IPS DF 4.7 (cell line): Measurements from ENCODE around the gene OR8H2.
"Not testable (repeated sequence)": the region's sequence is repeated elsewhere in the genome, so short reads cannot be mapped to it uniquely, and the experiment has no call there.

Experiments
- DNase-seq: peaks from one replicate; pipeline ENCODE4 v3.0.0-alpha.2; 2013; ENCODE audit warnings: low spot score; ENCODE audit errors: extremely low read depth

The OR8H2 gene, protein sequence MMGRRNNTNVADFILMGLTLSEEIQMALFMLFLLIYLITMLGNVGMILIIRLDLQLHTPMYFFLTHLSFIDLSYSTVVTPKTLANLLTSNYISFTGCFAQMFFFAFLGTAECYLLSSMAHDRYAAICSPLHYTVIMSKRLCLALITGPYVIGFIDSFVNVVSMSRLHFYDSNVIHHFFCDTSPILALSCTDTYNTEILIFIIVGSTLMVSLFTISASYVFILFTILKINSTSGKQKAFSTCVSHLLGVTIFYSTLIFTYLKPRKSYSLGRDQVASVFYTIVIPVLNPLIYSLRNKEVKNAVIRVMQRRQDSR

DNA sequence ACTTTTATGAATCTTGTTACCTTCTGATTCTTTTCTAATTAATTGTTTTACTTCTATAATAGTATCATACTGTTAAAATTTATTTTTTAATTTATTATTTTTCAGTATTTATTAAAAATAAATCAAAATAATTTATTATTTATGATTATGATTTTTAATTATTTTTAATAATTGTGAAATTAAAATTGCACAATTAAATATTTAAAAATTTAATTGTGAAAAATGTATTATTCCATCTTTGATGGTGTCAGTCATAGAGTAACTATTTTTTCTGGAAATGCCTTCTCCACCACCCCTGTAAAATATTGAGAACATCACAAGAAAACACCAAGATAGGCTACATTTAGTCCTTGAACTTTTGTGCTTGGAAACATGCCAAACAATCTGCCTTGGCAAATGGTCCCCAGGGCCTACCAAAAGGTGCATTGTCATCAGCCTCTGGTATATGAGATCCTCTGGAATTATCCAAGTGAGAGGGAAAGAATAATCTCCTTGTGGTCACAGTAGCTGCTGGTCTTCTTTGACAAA lies at the start of gene OR8H2:
TSS of gene OR8H2 (plus strand) at position 478 of the 528 bp plus-strand sequence. CDS start 1,356 bp downstream, outside the sequence.
- DNase-seq = no peak

DNA sequence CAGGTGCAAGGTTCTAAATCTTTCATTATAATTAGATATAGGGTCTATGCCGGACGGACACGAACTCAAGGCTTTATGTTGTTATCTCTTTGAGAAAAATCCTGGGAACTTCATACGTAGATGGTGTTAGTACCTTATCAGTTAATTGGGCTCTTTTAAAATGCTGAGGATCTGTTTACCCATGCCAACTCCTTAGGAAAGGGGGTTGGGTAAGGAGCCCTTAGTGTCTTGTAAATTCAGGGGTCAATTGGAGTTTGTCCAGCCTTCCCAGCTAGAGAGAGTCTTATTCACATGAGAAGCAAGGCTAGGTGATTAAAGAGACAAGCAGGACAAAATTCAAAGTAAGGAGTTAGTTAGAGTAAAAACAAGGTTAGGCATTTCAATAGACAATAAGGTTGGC lies 47.1 kb upstream of the OR8H2 start:
- DNase-seq = not testable (repeated sequence)

DNA sequence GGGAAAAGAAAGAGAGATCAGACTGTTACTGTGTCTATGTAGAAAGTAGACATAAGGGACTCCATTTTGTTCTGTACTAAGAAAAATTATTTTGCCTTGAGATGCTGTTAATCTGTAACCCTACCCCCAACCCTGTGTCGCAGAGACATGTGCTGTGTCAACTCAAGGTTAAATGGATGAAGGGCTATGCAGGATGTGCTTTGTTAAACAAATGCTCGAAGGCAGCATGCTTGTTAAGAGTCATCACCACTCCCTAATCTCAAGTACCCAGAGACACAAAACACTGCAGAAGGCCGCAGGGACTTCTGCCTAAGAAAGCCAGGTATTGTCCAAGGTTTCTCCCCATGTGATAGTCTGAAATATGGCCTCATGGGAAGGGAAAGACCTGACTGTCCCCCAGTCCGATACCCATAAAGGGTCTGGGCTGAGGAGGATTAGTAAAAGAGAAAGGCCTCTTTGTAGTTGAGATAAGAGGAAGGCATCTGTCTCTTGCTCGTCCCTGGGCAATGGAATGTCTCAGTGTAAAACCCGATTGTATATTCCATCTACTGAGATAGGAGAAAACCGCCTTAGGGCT lies 45.7 kb upstream of the OR8H2 start:
- peak; percentile 11 for DNase-seq

DNA sequence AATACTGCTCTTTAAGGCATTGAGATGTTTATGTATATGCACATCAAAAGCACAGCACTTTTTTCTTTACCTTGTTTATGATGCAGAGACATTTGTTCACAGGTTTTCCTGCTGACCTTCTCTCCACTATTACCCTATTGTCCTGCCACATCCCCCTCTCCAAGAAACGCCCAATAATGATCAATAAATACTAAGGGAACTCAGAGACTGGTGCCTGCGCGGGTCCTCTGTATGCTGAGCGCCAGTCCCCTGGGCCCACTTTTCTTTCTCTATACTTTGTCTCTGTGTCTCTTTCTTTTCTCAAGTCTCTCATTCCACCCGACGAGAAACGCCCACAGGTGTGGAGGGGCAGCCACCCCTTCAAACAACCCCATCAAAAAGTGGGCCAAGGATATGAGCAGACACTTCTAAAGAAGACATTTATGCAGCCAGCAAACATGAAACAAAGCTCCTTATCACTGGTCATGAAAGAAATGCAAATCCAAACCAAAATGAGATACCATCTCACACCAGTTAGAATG lies 45.2 kb upstream of the OR8H2 start:
- DNase-seq = not testable (repeated sequence)

DNA sequence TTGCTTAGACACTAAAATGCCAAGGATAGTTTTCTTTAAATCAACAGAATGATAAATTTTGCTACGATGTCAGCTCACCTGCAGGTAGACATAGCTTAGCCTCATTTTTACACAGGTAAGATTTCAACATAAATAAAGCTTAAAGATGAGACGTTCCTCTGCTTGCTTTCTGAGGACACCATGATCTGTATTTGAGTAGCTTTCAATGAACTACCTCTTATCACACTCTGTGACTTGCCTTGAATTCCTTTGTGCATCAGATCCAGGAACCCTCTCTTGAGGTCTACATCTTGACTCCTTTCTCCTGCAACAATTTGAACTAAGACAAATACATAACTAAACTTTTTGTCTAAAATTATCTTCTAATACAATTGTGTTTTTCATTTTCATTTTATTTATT lies 36.5 kb upstream of the OR8H2 start:
- no peak for DNase-seq

DNA sequence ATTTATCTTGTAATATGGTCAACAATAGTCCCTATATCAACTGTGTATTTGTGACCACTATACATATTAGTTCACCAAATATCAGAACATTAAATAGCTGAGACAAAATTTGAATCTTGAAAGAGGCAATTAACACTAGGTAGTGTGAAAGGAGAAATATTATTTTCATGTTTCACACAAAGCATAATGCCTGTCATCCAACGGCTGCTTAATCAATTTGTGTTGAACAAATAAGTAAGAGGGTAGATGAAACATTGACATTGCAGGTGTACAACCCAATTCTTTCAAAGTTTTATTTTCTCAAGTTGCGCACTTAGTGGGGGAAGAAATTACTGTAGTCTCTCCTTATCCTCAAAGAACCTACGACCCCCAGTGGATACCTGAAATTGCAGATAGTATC lies 13.8 kb upstream of the OR8H2 start:
- DNase-seq = no peak

DNA sequence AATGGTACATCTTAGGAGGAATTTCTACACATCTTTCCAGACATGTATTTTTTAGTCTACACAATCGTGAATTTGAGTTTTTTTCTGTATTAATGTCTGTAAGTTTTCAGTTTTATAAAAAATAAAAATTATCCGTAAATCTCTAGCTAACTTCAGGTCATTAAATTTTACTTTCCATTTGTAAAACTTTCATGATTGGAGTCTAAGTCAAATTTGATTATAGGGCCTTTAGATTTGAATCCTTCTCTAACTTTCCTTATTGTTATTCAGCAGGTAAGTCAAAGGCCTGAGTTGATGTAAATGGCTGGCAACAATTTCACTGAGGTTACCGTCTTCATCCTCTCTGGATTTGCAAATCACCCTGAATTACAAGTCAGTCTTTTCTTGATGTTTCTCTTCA lies 10.5 kb upstream of the OR8H2 start, which contains the start of gene OR8I2:
TSS of gene OR8I2 (plus strand) at position 301 of the 400 bp plus-strand sequence. CDS start at position 301, 0 bp downstream.
- no peak for DNase-seq

DNA sequence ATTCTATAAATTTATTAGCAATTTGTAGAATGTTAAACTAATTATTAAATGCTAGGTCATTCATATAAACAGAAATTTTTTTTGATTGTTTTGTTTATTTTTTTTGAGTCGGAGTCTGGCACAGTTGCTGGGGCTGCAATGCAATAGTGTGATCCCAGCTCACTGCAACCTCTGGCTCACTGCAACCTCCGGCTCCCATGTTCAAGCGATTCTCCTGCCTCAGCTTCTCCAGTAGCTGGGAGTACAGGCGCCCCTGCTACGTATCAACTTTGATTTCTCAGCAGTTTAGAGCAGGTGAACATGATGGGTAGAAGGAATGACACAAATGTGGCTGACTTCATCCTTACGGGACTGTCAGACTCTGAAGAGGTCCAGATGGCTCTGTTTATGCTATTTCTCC lies 18.6 kb downstream of the OR8H2 start, which contains the start of gene OR8H3:
TSS of gene OR8H3 (plus strand) at position 301 of the 400 bp plus-strand sequence. CDS start at position 301, 0 bp downstream.
- no peak for DNase-seq

DNA sequence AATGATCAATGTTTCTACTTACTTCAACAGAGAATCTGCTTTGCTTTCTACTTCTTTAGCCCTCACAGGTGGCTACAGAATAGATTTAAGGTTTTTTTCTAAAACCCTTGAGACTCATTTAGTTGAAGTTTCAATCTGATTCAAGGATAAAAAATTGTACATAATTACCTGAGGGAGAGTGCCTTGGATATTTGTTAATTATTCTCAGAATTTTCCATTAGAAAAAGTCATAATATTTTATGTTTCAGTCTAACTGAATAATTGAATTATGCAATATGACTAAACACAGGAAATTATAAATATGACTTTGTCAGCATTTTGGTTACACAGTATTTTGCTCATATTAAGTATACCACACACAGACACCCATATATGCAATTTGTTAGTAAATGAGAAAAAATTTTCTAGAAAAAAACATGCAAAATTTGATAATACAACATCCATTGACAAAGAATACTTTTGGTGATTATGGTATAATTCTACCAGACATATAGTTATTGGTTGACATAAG lies 36.7 kb downstream of the OR8H2 start, which contains the start of gene OR8J3:
TSS of gene OR8J3 (minus strand) at position 51 of the 511 bp plus-strand sequence. CDS start 2,483 bp downstream, outside the sequence.
- DNase-seq = no peak

DNA sequence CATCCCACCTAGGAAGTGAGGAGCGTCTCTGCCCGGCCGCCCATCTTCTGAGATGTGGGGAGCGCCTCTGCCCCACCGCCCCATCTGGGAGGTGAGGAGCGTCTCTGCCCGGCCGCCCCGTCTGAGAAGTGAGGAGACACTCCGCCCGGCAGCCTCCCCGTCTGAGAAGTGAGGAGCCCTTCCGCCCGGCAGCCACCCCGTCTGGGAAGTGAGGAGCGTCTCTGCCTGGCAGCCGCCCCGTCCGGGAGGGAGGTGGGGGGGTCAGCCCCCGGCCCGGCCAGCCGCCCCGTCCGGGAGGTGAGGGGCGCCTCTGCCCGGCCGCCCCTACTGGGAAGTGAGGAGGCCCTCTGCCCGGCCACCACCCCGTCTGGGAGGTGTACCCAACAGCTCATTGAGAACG lies 40.2 kb downstream of the OR8H2 start:
- DNase-seq = not testable (repeated sequence)

DNA sequence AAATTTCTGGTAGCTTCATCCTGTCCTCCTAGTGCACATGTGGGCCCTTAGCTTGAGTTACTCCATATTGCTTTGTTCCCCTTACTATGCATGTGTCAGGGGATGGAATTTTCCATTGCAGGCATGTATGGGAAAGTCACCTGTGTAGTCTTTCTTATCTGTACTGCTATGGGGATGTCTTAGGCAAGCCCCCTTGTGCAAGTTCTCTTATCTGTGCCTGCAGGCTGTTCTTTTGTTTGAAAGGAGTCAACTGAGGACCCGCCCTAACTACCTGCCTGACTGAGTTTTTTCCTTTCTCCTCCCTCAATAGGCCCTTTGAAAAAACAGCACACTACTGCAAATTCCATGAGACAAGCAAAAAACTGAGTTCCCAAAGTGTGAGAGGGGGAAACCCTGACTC lies 47.9 kb downstream of the OR8H2 start:
- no peak for DNase-seq

DNA sequence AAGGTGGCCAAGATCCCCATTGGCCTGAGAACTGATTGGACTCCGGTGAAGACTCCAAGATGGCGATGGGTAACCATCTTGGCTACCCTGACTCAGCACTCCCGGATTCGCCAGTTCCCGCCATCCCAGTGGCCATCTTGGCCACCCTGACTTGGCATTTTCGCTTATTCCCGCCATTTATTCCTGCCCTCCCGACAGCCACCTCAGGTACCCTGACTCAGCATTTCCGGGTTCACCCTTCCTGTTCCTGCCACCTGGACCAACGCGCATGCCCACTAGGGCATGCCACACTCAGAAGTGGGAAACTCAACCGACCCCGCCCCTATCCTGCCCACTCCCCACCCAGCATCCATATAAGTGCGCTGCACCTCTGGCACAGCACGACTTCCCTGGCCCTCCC lies 48.8 kb downstream of the OR8H2 start:
- no peak for DNase-seq
